SK-N-DZ (cell line): ENCODE measurements around the gene RFX6.

ENCODE experiments used
- DNase-seq: peaks from one replicate; pipeline ENCODE4 v3.0.0-alpha.2; 2015; ENCODE audit warnings: low spot score

The RFX6 gene

DNA sequence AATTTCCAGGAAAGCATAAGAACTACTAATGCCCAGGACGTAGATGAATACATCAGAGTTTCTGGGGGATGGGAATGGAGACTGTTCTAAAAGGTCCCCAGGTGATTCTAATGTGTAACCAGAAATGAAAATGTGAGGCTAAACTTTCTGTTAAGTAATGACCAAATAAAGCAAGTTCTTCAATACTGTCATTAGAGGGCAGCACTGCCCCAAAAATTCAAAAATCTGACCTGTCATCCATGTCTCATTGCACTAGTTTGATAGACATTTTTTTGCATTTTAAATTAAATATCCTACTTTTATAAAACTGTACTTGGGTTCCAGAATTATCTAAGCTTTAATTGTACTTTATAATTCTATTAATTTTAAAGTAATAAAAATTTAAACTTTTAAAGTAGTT is 94.9 kb downstream of the RFX6 start:
- DNase-seq: peak; percentile 45

DNA sequence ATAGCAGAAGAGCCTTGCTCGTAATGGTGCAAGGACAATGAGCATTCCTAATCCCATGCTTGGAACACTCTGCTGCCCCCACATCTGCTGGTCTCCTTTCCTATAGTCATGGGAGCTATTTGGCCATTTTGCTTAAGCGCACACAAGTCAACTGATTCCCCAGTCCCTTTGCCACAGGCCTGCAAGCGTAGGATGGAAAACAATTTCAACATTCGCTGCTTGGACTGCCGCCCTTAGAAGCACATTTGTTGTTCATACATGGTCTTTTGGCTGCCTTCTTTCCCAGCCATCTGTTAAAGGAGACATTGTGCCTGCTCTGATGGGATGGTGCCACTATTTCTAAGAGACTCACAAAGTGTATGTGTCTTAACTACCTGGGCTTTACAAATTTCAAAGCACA is 96.9 kb downstream of the RFX6 start:
- no peak for DNase-seq

DNA sequence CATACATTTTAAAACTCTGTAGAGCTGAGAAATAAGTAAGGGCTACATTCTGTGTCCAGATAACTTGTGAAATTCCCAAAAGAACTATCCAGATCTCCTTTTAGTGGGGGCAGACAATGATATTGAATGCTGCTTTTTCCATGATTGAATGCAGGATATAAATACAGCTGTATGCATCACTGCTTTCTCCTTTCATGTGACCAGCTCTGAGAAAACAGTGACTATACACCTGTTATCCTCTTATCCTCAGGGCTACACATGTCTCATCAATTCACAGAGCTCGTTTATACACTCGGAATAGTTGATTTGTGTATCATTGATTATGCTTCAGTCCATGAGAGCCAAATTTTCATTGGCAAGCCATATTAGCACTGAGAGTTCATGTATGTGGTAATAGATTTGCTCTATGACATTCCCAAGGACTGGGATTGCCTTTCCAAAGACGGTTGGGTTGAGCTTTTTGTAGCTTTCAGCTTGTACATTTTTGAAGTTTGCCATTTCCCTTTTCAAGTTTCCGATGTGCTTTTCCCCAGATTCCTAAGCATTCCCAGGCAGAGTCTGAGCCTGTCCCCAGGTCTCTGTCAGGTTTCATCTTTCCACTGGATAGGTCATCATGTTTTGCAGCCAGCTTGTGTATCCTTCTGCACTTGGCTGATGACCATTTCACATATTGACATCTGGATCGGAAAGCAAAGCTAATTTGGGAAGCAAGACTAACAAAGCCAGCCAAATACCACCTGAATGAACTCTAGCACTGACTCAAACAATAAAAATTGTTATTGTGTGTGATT is 97.7 kb downstream of the RFX6 start:
- no peak for DNase-seq

DNA sequence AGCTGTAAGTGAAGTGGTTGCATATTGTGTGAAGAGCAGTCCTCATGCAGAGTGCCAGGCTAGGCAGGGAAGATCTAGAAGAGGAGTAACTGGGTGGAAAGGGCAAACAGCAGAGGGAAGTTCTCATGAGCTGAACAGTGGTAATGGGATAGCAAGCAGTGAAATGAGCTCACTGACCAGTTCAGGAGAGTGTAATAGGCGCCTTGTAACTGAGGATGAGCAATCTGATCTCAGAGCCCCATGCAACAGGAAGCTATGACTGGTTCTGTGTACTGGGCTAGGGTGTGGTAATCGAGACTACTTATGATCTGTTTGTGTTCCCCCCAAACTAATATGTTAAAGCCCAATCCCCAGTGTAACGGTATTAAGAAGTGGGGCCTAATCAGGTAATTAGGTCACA is 98.6 kb downstream of the RFX6 start:
- no peak for DNase-seq

DNA sequence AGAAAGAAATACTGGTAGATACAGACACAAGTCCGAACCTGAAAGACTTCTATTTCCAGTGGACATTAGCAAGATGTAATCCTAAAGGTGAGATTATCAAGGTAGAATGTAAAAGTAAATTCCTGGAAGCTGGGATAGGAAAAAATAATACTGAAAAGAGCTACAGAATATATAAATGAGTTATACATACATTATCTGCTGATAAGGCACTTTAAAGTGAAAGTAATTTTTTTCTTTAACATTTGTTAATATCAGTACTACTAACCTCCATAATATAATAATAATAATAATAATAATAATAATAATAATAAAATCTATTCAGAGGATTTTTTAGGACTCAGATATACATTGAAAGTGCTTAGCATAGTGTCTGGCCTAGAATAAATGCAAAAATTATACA is 102.5 kb downstream of the RFX6 start:
- DNase-seq: no peak
